Measurements from ENCODE around the gene DNMT3B. TPM values are rescaled to one million over a fixed set of nuclear protein-coding genes. Genes with fewer than 3 reads are reported as not detected.

DNMT3B gene
- total and polyA plus RNA-seq, 12 donors = 0.27 to 1.8 (median 0.68) TPM

- ATAC-seq = no peak
- H3K4me3 ChIP-seq = no peak overlapping the region
- WGBS, 2 donors = 93 to 96% methylated on average over 9 of the region's 9 CpGs
- no peak overlapping the region for H3K27ac ChIP-seq
- peaks cover 0 to 10% (median 0%) of the 10 kb centered on the region in 7 donors for H3K27me3 ChIP-seq
- DNase-seq = no peak
- no peaks in the 10 kb centered on the region for H3K9me3 ChIP-seq
- no peaks in the 10 kb centered on the region for H3K36me3 ChIP-seq
- TF ChIP-seq CTCF (IDR thresholded peaks at IDR 0.05) = no peak
- intact Hi-C loops (cut with DNase I) = no loop called here
- H3K4me1 ChIP-seq = peaks cover 5 to 20% (median 12%) of the 10 kb centered on the region in 9 donors
These were observed 5.4 kb downstream of the DNMT3B start for GRCh38 chr20:32767418-32768198.

- H3K27me3 ChIP-seq = no peaks in the 10 kb centered on the region
- no peak overlapping the region for H3K4me3 ChIP-seq
- no peak overlapping the region for H3K27ac ChIP-seq
- no peaks in the 10 kb centered on the region for H3K9me3 ChIP-seq
- DNase-seq (no peak), ATAC-seq (no peak)
- no peak for TF ChIP-seq CTCF (IDR thresholded peaks at IDR 0.05)
- H3K4me1 ChIP-seq = peaks cover 0 to 16% (median 4%) of the 10 kb centered on the region in 9 donors
- intact Hi-C loops (cut with DNase I) = loop anchor here in 1 of 10 donors (10.0 kb wide), 1 partner anchor 247 kb away; no protein-coding TSS in a partner anchor
- no peaks in the 10 kb centered on the region for H3K36me3 ChIP-seq
- 96 to 97% methylated on average over 3 of the region's 3 CpGs for whole genome bisulfite sequencing, 2 donors
These were observed 9.9 kb downstream of the DNMT3B start for GRCh38 chr20:32772046-32772445.

GRCh38 chr20:32773223-32773622, 11.0 kb downstream of the DNMT3B start:
- 95 to 96% methylated on average over 2 of the region's 2 CpGs for WGBS, 2 donors
- Histone ChIP-seq H3K27ac (no peak overlapping the region), H3K27me3 (no peaks in the 10 kb centered on the region), H3K4me1 (peaks cover 0 to 17% (median 4%) of the 10 kb centered on the region in 9 donors), H3K9me3 (no peaks in the 10 kb centered on the region), H3K36me3 (no peaks in the 10 kb centered on the region), H3K4me3 (no peak overlapping the region)
- DNase-seq (no peak), ATAC-seq (no peak)
- no peak for TF ChIP-seq CTCF (IDR thresholded peaks at IDR 0.05)
- intact Hi-C loops (cut with DNase I) = loop anchor here in 1 of 10 donors (10.0 kb wide), 1 partner anchor 248 kb away; no protein-coding TSS in a partner anchor

GRCh38 chr20:32773855-32774254, 11.7 kb downstream of the DNMT3B start:
- ATAC-seq (no peak), DNase-seq (no peak)
- Histone ChIP-seq H3K4me3 (no peak overlapping the region), H3K9me3 (no peaks in the 10 kb centered on the region), H3K4me1 (peaks cover 0 to 17% (median 4%) of the 10 kb centered on the region in 9 donors), H3K27me3 (no peaks in the 10 kb centered on the region), H3K27ac (no peak overlapping the region), H3K36me3 (no peaks in the 10 kb centered on the region)
- TF ChIP-seq CTCF (IDR thresholded peaks at IDR 0.05) = no peak
- WGBS, 2 donors = 95% methylated on average over 8 of the region's 8 CpGs
- intact Hi-C loops (cut with DNase I) = loop anchor here in 1 of 10 donors (10.0 kb wide), 1 partner anchor 249 kb away; no protein-coding TSS in a partner anchor
